ENCODE measurements around the gene C11orf54.

C11orf54 gene

GRCh38 chr11:93727985-93728791 lies 13.3 kb upstream of the C11orf54 start:
- TF ChIP-seq, protein P1, sequence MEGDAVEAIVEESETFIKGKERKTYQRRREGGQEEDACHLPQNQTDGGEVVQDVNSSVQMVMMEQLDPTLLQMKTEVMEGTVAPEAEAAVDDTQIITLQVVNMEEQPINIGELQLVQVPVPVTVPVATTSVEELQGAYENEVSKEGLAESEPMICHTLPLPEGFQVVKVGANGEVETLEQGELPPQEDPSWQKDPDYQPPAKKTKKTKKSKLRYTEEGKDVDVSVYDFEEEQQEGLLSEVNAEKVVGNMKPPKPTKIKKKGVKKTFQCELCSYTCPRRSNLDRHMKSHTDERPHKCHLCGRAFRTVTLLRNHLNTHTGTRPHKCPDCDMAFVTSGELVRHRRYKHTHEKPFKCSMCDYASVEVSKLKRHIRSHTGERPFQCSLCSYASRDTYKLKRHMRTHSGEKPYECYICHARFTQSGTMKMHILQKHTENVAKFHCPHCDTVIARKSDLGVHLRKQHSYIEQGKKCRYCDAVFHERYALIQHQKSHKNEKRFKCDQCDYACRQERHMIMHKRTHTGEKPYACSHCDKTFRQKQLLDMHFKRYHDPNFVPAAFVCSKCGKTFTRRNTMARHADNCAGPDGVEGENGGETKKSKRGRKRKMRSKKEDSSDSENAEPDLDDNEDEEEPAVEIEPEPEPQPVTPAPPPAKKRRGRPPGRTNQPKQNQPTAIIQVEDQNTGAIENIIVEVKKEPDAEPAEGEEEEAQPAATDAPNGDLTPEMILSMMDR (conservative IDR thresholded peaks at IDR 0.05; ENCODE audit: low read depth, low read length): no peak
- H3K4me3 ChIP-seq (ENCODE audit: low read length): no peak overlapping the region
- no peak for DNase-seq (ENCODE audit: low read depth)

DNA sequence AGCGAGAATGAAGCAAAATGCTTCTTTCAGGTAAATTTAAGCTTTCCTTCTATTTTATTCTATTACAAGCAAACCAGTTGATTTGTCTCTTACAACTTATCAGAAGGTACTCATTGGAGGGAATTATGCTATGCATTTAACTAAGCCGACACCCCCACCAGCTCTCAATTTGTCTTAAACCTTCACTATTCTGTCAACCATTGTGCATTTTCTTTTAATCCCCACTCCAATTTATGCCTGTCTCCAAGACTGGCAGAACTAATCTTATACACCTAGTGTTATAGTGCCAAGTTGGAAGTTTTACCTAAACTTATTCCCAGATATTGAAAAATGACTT lies 12.7 kb upstream of the C11orf54 start:
- H3K4me3 ChIP-seq (ENCODE audit: low read length): no peak overlapping the region
- TF ChIP-seq, protein P1 (conservative IDR thresholded peaks at IDR 0.05; ENCODE audit: low read depth, low read length): no peak
- DNase-seq (ENCODE audit: low read depth): no peak

DNA sequence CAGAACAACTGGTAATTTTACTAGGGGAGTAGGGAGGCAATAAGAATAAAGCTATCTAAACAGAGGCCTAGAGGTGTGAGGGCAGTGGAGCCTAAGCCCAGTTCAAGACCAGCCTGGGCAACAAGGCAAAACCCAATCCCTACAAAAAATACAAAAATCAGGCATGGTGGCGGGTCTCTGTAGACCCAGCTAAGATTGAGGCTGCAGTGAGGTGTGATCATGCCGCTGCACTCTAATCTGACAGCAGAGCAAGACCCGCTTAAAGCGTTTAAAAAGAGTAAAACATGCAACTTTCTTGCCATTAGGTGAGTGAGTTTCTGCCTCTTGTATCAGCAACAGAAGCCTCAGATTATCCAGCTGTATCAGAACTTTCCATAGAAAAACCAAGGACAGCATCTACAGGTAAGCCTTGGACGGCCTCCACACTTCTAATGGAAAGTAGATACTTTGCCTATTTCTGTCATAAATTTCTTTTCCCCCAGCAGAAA lies 12.3 kb upstream of the C11orf54 start:
- TF ChIP-seq, protein P1 (conservative IDR thresholded peaks at IDR 0.05; ENCODE audit: low read depth, low read length): no peak
- no peak overlapping the region for H3K4me3 ChIP-seq (ENCODE audit: low read length)
- no peak for DNase-seq (ENCODE audit: low read depth)

DNA sequence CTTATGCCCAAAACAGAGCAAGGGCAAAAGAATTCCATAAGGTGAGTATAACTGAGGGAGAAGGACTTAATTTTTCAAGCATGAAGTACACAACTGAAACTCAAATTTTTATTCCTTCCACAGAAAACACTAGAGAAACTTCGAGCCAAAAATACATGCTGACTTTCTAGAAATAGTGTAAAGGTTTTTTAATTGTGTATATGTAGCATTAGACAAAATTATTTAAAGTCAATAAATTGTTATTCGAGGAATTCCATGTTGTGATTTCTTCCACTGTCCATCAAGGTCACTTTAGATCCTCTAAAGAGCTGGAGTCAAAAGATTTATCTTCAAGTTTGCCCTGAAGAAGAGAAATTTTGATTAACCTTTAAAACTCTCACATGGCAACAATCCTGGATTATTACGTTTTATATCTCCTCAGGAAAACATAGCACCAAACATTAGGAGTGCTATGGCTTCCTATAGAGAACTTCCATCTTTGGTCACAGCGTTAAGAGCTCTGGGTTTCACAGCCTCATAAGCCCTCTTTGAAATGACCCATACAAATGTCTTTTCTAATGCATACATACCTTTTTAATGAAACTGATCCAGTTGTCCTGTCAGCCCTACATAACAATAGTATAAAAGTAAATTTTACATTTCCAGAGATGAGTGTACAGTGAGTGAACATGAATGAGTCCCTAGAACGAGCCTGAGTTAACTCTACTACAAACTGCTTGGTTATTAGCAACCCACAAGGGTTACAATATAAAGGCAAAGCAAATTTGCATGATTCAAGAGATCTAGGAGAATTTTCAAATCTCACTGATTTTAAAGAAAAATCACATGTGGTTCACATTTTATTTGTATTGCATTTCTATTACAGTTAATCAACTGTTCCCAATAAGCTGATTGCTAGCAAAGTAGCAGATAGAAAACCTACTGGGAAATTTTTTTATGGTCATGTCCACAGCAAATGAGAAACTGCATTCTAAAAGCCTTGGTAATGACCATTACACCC lies 11.1 kb upstream of the C11orf54 start:
- H3K4me3 ChIP-seq (ENCODE audit: low read length): no peak overlapping the region
- DNase-seq (ENCODE audit: low read depth): no peak
- TF ChIP-seq, protein P1 (conservative IDR thresholded peaks at IDR 0.05; ENCODE audit: low read depth, low read length): no peak

- TF ChIP-seq, protein P1 (conservative IDR thresholded peaks at IDR 0.05; ENCODE audit: low read depth, low read length): no peak
- H3K4me3 ChIP-seq (ENCODE audit: low read length): no peak overlapping the region
- no peak for DNase-seq (ENCODE audit: low read depth)
These were observed 9.1 kb upstream of the C11orf54 start for GRCh38 chr11:93732237-93732892.

- DNase-seq (ENCODE audit: low read depth): no peak
- no peak overlapping the region for H3K4me3 ChIP-seq (ENCODE audit: low read length)
- TF ChIP-seq, protein P1 (conservative IDR thresholded peaks at IDR 0.05; ENCODE audit: low read depth, low read length): no peak
These were observed 8.0 kb upstream of the C11orf54 start for GRCh38 chr11:93733474-93733873.
